DMS153 treated with DMSO at 0.1 percent for 48 hours (cell line): ENCODE measurements around the gene CTPS1.

Experiments
- DNase-seq: peaks from one replicate; lab custom pipeline; 2025; ENCODE audit not compliant: unreplicated experiment; lab: John Stamatoyannopoulos, UW

The CTPS1 gene

GRCh38 chr1:40966417-40966816 lies 13.1 kb upstream of the CTPS1 start:
- no peak for DNase-seq

- no peak for DNase-seq
These were observed 10.1 kb upstream of the CTPS1 start for GRCh38 chr1:40969445-40969844.

DNA sequence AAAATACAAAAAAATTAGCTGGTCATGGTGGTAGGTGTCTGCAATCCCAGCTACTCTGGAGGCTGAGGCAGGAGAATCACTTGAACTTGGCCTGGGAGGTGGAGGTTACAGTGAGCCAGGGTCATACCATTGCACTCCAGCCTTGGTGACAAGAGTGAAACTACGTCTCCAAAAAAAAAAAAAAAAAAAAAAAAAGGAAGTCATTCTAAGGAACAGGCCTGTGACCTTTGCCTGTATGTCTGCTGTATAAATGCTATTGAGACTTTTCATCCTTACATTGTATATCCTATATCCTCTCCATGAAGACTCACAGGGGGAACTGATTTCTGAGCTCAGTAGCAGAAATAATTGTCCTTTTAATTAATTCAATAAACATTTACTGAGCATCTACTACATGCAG lies 7.5 kb upstream of the CTPS1 start:
- DNase-seq: no peak

- DNase-seq: no peak
These were observed 5.6 kb upstream of the CTPS1 start for GRCh38 chr1:40973912-40974311.

DNA sequence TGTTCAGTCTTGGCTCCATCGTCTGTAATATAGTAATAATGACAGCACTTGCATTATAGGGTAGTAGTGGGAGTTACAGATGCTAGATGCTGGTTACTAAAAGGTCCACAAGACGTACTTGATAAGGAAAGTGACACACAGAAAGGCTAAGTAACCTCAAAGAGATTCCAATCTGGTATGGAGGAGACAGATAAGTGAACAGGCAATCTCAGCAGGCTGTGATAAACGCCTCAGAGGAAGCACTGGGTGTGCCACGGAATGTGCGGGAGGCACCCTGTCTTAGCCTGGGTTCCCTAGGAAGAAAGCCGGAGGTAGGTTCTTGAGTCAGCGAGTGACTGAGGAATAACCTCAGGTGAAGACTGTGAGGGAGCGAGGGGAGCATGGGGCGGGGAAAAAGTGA lies 4.6 kb upstream of the CTPS1 start:
- no peak for DNase-seq

GRCh38 chr1:40976952-40977690 lies 2.4 kb upstream of the CTPS1 start:
- DNase-seq: no peak

GRCh38 chr1:40977716-40978115 lies 1.8 kb upstream of the CTPS1 start:
- DNase-seq: no peak

DNA sequence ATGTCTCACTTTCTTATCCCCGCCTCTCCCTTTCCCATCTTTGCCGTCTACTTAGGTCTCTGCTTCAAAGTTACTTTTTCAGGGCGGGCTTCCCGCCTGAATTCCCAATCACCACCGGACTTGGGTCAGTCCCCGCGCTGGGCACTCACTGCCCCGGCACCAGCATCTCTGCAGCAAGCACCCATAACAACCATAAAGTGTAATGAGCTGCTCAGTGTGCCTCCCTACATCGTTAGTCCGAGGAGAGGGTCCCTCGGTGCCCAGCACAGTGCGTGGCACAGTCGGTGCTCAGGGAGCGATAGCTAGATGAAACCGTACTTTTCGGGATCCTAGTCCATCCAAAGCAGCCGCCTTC lies 633 bp upstream of the CTPS1 start:
- DNase-seq: no peak

- DNase-seq: no peak
These were observed 564 bp downstream of the CTPS1 start for GRCh38 chr1:40980068-40980452.

DNA sequence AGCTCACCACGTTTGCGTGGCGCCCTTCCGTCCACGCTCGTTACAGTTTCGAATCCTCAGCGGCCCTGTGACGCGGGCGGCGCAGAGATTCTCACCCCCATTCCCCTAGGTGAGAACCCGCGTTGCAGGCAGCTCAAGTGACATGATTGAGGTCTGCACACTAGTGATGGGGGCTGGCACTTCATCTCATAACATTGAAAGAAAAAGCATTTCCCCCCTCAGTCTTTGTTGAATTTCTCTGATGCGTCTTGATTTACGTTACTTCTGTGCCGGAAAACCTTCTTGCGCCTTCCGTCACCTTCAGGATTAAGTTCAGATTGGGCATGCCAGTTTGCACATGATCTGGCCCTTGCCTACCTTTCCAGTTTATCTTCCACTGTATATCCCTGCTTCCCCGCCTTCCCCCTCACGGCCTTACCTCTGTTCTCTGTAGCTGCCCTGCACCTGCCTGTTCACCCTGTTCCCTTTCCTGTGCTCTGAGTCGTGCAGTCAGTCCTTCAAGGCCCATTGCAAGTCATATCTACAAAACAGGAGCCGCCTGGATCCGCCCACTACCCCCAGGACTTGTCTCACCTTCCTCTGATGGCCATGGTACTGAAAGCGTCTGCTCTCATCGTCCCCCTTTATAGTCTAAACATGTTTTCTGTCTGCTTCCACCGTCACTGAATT lies 1.1 kb downstream of the CTPS1 start:
- peak; percentile 34 for DNase-seq

GRCh38 chr1:40981691-40982448 lies 2.4 kb downstream of the CTPS1 start:
- DNase-seq: no peak

GRCh38 chr1:40982721-40983120 lies 3.2 kb downstream of the CTPS1 start:
- no peak for DNase-seq

GRCh38 chr1:40983286-40983685 lies 3.8 kb downstream of the CTPS1 start:
- no peak for DNase-seq

- DNase-seq: no peak
These were observed 4.6 kb downstream of the CTPS1 start for GRCh38 chr1:40984066-40984465.

DNA sequence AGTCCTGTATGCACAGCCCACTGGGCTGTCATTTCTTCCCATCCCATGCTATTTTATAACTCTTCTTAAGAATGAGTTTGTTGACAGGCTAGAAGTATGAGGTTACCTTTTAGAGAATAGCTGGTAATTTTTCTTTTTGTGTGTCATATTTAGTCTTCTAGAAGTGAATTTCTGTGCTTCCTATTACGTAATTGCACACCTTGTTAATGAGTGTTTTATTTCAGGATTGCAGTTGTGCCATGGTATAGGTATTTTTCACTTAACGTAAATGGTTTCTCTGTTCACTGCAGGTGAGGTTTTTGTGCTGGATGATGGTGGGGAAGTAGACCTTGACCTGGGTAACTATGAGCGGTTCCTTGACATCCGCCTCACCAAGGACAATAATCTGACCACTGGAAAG lies 5.0 kb downstream of the CTPS1 start:
- no peak for DNase-seq

DNA sequence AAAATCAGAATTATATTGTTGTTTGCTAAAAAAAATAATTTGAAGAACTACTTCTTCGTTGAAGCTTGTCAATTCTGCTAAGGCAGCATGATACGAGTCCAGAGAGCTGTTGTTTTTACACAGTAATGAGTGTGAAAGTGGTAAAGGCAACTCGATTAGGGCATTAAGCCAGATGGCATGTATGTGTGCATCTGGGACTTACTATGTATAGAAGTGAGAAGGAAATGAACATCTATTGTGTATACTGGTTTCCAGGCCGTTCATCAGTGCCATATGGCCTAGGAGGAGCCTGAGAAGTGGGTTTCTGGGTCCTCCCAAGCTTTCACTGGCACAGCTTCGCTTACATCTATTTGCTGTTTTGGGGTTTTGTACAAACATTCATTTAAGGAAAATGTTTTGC lies 5.7 kb downstream of the CTPS1 start:
- DNase-seq: no peak

DNA sequence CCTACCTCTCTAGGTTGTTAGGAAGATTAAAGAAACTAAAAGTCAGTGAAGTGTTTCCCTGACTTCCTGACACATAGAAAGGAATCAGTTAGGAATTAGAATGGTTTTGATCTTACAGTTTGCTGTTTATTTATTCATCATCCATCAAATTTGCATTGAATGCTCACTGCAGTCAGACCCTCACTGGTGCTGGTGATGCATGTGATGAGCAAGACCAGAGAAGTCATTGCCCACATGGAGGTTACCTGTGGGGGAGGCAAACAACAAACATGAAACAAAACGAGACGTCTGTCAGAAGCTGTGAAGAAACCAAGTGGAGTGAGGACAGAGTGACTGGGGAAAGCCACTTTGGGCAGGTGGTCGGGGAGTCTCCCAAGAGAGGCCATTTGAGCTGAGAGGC lies 6.4 kb downstream of the CTPS1 start:
- no peak for DNase-seq

DNA sequence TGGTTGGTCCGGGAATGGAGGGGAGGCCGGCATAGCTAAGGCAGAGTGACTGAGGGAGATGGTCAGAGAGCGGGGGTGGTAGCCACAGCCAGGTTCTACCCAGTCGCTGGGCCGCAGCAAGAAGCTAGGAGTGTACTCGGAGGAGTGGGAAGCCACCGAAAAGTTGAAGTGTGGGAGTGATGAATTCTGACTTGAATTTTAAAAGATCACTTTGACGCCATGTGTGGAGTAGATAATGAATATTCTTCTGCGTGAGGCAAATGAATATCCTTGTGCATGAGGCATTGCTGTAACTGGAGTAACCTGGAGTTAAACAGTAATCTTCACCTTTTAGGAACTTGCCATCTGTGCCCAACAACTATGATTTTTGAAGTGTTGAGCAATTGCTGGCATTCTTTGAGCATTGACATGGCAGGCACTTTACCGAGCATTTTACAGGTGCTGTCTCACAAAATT lies 6.9 kb downstream of the CTPS1 start:
- no peak for DNase-seq

DNA sequence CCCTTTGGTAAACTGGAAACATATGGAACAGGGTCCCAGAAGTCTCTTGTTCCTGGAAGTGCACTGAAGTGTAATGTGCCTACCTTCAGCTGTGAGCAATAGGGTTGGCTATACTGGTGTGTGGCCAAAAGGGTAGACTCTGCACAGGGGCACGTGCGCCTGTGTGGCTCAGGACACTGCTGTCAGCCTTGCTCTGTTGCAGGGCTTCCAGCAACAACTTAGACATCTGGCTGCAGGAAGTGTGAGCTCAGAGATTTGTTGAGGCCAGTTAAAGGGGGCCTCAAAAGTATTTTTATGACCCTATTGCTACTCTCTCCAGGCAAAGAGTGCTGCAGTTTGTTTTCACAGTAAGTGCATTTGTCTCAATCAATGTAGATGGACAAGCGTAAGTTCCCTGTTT lies 7.5 kb downstream of the CTPS1 start:
- DNase-seq: no peak

- no peak for DNase-seq
These were observed 8.2 kb downstream of the CTPS1 start for GRCh38 chr1:40987439-40988276.

DNA sequence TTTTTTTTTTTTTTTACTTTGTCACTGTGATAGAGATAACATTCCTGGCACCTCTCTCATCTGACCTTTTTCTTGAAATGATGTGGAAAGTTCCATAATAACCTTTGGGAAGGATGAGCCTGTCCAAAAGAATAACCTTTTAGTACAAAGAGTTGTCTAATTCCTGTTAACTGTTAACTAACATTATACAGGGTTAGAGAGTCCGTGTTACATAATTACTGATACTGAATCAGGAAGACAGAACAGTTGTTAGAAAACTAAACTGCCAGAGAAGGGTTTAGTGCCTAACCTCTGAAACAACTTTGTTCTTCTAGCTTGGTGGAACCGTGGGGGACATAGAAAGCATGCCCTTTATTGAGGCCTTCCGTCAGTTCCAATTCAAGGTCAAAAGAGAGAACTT lies 8.8 kb downstream of the CTPS1 start:
- DNase-seq: no peak
